HepG2 (cell line): ENCODE measurements around the gene HAGHL. TPM values are rescaled to one million over a fixed set of nuclear protein-coding genes. Genes with fewer than 3 reads are reported as not detected.
"Not testable (repeated sequence)": the region's sequence is repeated elsewhere in the genome, so short reads cannot be mapped to it uniquely, and the experiment has no call there.

ENCODE experiments used
- ATAC-seq: fragments of 200-7000 bp; cut with Tn5 transposase; 3 replicates; pipeline ENCODE4 v1.9.1; 2020; ENCODE audit warnings: mild to moderate bottlenecking, moderate library complexity
- BruUV-seq: library from RNA; stranded (reverse); fragments of 400-500 nt; replicated peaks from 2 replicates; lab custom pipeline; 2021; lab: Mats Ljungman, UMichigan
- CTCF ChIA-PET: fragments of 300-600 bp; formaldehyde crosslinking; extraction: SDS; loops from one replicate; lab custom pipeline; 2021; ENCODE audit warnings: low total read pairs, inconsistent platforms, low intra/inter-chr PET ratio; lab: Yijun Ruan, JAX
- POLR2A ChIA-PET: fragments of 350-600 bp; sonication (Branson Sonifier 250); formaldehyde crosslinking; loops from one replicate; lab custom pipeline; 2020; ENCODE audit warnings: antibody characterized with exemption, inconsistent platforms; lab: Yijun Ruan, JAX
- DNase-seq: peaks from one replicate; pipeline ENCODE4 v3.0.0-alpha.2; 2015; ENCODE audit warnings: low spot score
- FAIRE-seq: peaks from 3 replicates; lab custom pipeline; 2011; peaks lifted over from hg19 to GRCh38; lab: Jason Lieb, UNC
- H2AFZ ChIP-seq: one replicate; pipeline ENCODE4 v1.6.1; 2011; ENCODE audit warnings: low read length, inconsistent platforms
- H3K27ac ChIP-seq: fragments of 300-600 bp; 3 replicates; pipeline ENCODE4 v1.8.0; 2011; ENCODE audit warnings: mixed run types, mild to moderate bottlenecking, mixed read lengths, low read length, inconsistent platforms; ENCODE audit not compliant: insufficient read depth; ENCODE audit errors: extremely low read length
- H3K27me3 ChIP-seq, 2 experiments: fragments of 200-600 bp in 1 of 2; 2 replicates in 1 of 2; 3 replicates in 1 of 2; pipeline versions ENCODE4 v1.6.0 to v1.8.0; 2011; ENCODE audit warnings: low read length in 2 of 2, mild to moderate bottlenecking in 2 of 2, moderate library complexity in 2 of 2, inconsistent platforms in 1 of 2; ENCODE audit not compliant: insufficient read depth in 2 of 2, control insufficient read depth in 1 of 2
- H3K36me3 ChIP-seq, 2 experiments: fragments of 200-600 bp in 1 of 2; replicated peaks in 1 of 2; 2 replicates in 1 of 2; 3 replicates in 1 of 2; pipeline versions ENCODE4 v1.5.1 to v1.8.0; 2011; ENCODE audit warnings: low read length in 2 of 2, inconsistent platforms in 1 of 2; ENCODE audit not compliant: insufficient read depth in 2 of 2, control insufficient read depth in 1 of 2
- H3K4me1 ChIP-seq: 2 replicates; pipeline ENCODE4 v1.5.1; 2012; ENCODE audit warnings: low read length, inconsistent platforms; ENCODE audit not compliant: insufficient read depth
- H3K4me2 ChIP-seq: 2 replicates; pipeline ENCODE4 v1.6.0; 2011; ENCODE audit warnings: low read depth, low read length, inconsistent platforms
- H3K4me3 ChIP-seq, 3 experiments: fragments of 200-600 bp in 1 of 3; sonication (generic), shearing (Covaris generic) in 1 of 3; replicated peaks in 1 of 3; 2 replicates each; pipeline ENCODE4 v1.5.1; 2011 to 2016; ENCODE audit warnings: low read length in 3 of 3, inconsistent platforms in 2 of 3, low read depth in 2 of 3, mild to moderate bottlenecking in 2 of 3, control low read depth in 1 of 3, mixed read lengths in 1 of 3; ENCODE audit not compliant: insufficient read depth in 1 of 3
- H3K79me2 ChIP-seq: one replicate; pipeline ENCODE4 v1.6.1; 2011; ENCODE audit warnings: low read length, inconsistent platforms; ENCODE audit not compliant: insufficient read depth
- H3K9ac ChIP-seq: 2 replicates; pipeline ENCODE4 v1.6.0; 2011; ENCODE audit warnings: mild to moderate bottlenecking, low read depth, low read length, inconsistent platforms; ENCODE audit not compliant: insufficient read depth
- H3K9me3 ChIP-seq: 2 replicates; pipeline ENCODE4 v1.5.1; 2012; ENCODE audit warnings: mild to moderate bottlenecking, low read length
- H4K20me1 ChIP-seq: 2 replicates; pipeline ENCODE4 v1.6.0; 2011; ENCODE audit warnings: inconsistent platforms, mild to moderate bottlenecking, low read length, moderate library complexity; ENCODE audit not compliant: insufficient read depth
- ATM ChIP-seq: fragments of 450-650 bp; IDR thresholded peaks from 2 replicates; pipeline ENCODE4 v1.7.1; 2017; ENCODE audit warnings: mild to moderate bottlenecking, borderline replicate concordance
- GFI1 ChIP-seq: sonication (generic); formaldehyde crosslinking; IDR thresholded peaks from 2 replicates; pipeline ENCODE4 v1.5.0; 2020; ENCODE audit warnings: missing genetic modification reagents, mild to moderate bottlenecking, borderline replicate concordance
- JARID2 ChIP-seq: sonication (generic); formaldehyde crosslinking; IDR thresholded peaks from 2 replicates; pipeline ENCODE4 v1.8.1; 2023; ENCODE audit warnings: missing genetic modification reagents, inconsistent platforms; ENCODE audit not compliant: insufficient replicate concordance
- YEATS4 ChIP-seq: sonication (generic); formaldehyde crosslinking; IDR thresholded peaks from 2 replicates; pipeline ENCODE4 v1.4.0; 2020; ENCODE audit warnings: missing genetic modification reagents, borderline replicate concordance
- ZFP36 ChIP-seq: fragments of 150-350 bp; IDR thresholded peaks from 2 replicates; pipeline ENCODE4 v1.6.1; 2018; ENCODE audit warnings: borderline replicate concordance, low read length, low read depth; ENCODE audit not compliant: partially characterized antibody
- ZNF10 ChIP-seq: sonication (generic); formaldehyde crosslinking; IDR thresholded peaks from 2 replicates; pipeline ENCODE4 v1.4.0; 2020; ENCODE audit warnings: mild to moderate bottlenecking, low read depth, missing genetic modification reagents, borderline replicate concordance
- ZNF501 ChIP-seq: sonication (generic); formaldehyde crosslinking; IDR thresholded peaks from 2 replicates; pipeline ENCODE4 v1.5.1; 2020; ENCODE audit warnings: mild to moderate bottlenecking, moderate library complexity, missing genetic modification reagents
- ZNF567 ChIP-seq: sonication (generic); formaldehyde crosslinking; IDR thresholded peaks from 2 replicates; pipeline ENCODE4 v1.8.1; 2023; ENCODE audit warnings: mild to moderate bottlenecking, missing genetic modification reagents, borderline replicate concordance
- ZNF776 ChIP-seq: sonication (generic); formaldehyde crosslinking; IDR thresholded peaks from 2 replicates; pipeline ENCODE4 v1.4.0; 2020; ENCODE audit warnings: mild to moderate bottlenecking, missing genetic modification reagents
- WGBS: methylation state at CpG from one replicate; pipeline ENCODE4 v1.1.6; 2017; ENCODE audit warnings: low lambda C conversion rate; 5-methylcytosine and 5-hydroxymethylcytosine counted together
- in situ Hi-C: cut with HindIII; loops from 2 replicates; pipeline ENCODE4 v1.10.0; 2017; ENCODE audit warnings: low pct_unique_long_range_greater_than_20kb; ENCODE audit not compliant: extremely low pct_ligation_motif_present
- intact Hi-C: fragments of 100-400 bp; cut with micrococcal nuclease; formaldehyde crosslinking; loops from one replicate; pipeline ENCODE4 v1.10.0; 2022; ENCODE audit not compliant: unreplicated experiment
- polyA plus RNA-seq, 8 experiments: library from polyadenylated mRNA; depleted of rRNA in 3 of 8; stranded (reverse) in 7 of 8; unstranded in 1 of 8; fragments of >200 nt; fragmentation: Illumina TruSeq in 4 of 8; extraction: Trizol in 4 of 8; gene quantifications; 2 replicates each; pipeline versions ENCODE4 v1.2.1 to v1.2.3, GENCODE V29; 2011 to 2016; ENCODE audit warnings: low read depth in 4 of 8, missing spikeins in 1 of 8, mixed read lengths in 1 of 8; ENCODE audit not compliant: insufficient read depth in 1 of 8
- total RNA-seq, 5 experiments: library from RNA; depleted of rRNA; stranded (reverse); fragments of >200 nt; fragmentation: Illumina TruSeq; extraction: Trizol; gene quantifications; 2 replicates each; pipeline ENCODE4 v1.2.3, GENCODE V29; 2016; ENCODE audit warnings: low read depth in 1 of 5
- TF ChIP-seq, protein P1 (sequence below): sonication (generic); formaldehyde crosslinking; IDR thresholded peaks from 2 replicates; pipeline ENCODE4 v1.8.0; 2022; ENCODE audit warnings: mild to moderate bottlenecking, missing genetic modification reagents; ENCODE audit not compliant: insufficient replicate concordance

HAGHL gene
- total and polyA plus RNA-seq, 2 of the 13 experiments (the other 11 are each of a cell fraction or from before 2014, with no cell fraction given), result 3.4 to 8.4 TPM

DNA sequence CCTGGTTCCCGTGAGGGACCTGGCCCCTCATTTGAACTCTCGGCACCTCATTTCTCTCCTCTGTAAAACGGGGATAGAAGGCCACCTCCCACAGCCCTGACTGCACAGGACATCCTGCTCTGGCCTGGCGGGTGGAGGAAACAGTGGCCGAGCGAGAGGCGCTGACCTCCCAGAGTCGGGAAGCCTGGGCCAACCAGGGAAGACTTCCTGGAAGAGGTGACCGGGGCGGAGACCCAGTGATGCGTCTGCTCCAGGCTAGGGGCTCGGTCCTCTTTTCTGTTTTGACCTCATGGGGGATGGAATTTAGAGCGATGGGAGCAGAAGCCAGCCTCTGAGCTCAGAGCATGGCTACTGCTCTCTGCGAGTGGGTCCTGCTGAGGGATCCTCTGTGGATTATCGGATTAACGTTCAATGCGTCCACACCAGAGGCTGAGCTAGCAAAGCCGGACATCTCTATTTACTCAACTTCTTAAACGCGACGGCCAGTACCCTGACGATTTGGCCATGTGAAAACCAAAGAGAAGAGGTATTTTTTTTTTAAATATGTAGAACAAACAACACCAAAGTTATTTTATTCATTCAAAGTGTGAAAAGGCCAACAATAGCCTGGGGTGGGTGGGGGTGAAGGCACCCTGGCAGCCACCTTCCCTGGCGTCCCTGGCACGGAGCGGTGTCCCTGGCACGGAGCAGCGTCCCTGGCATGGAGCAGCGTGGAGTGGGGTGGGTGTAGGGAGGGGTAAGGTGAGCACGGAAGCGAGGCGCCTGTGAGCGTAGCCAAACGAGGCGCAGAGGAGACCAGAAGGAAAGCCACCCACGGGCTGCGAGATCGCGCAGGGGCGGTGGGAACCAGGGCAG, 24.5 kb downstream of the HAGHL start:
- FAIRE-seq, result no peak
- Histone ChIP-seq H3K79me2 (no peaks in the 10 kb centered on the region), H3K4me1 (peaks cover 11% of the 10 kb centered on the region), H4K20me1 (no peaks in the 10 kb centered on the region), H3K27me3 (peaks cover 5 to 47% of the 10 kb centered on the region in 2 experiments), H3K9ac (no peak overlapping the region), H3K4me2 (0 out of 2 replicates have a peak overlapping the region, but pooled peaks have one; percentile 26), H3K36me3 (no peaks in the 10 kb centered on the region), H3K4me3 (peak overlapping the region in 1 of 3 experiments; percentile 27; a peak in 1 of 6 replicates), H2AFZ (no peak overlapping the region), H3K9me3 (no peaks in the 10 kb centered on the region), H3K27ac (no peak overlapping the region)
- TF ChIP-seq ATM (no peak), ZFP36 (peak; percentile 59)
- DNase-seq, result no peak
- in situ Hi-C loops, result no loop called here
- 19% methylated on average over 29 of the region's 39 CpGs for WGBS
- BruUV-seq, result no TSS peak
- ChIA-PET CTCF (no interaction called here), POLR2A (interaction anchor here (1.3 kb wide), 1 partner anchor 10 kb away, joined by 3 read pairs; no protein-coding TSS in a partner anchor)
- intact Hi-C loops, result no loop called here
- ATAC-seq, result no peak

DNA sequence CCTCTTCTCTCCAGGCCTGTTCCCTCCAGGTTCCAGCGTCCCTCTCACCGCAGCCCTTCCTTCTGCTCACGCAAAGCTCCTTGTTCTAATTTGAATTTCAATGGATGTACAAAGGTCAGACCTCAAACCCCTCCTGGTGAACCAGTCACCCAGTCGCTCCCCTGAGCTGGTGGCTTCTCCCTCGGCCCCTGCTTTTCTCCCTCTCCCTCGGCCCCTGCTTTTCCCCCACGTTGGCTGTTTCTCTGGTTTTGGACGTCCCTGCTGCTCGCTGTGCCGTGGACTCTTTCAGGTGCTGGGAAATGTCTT, 25.1 kb downstream of the HAGHL start:
- POLR2A ChIA-PET, result interaction anchor here (1.3 kb wide), 1 partner anchor 9 kb away, joined by 3 read pairs; no protein-coding TSS in a partner anchor
- intact Hi-C loops, result no loop called here
- CTCF ChIA-PET, result no interaction called here

DNA sequence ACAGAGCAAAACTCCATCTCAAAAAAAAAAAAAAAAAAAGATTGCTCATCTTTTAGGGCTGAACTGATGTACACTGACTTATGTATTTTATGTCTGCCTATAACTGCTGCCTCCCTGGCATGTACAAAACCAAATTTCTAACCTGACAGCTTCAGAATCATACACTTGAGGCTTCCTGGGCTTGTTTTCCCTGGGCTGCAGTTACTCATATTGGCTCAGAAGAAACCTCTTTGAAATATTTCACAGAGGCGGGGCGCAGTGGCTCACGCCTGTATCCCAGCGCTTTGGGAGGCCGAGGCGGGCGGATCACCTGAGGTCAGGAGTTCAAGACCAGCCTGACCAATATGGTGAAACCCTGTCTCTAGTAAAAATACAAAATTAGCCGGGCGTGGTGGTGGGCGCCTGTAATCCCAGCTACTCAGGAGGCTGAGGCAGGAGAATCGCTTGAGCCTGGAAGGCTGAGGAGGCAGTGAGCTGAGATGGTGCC, 27.3 kb downstream of the HAGHL start:
- not testable (repeated sequence) for FAIRE-seq

More for the DNA sequence above, 25.1 kb downstream of the HAGHL start:
- Histone ChIP-seq H3K36me3 (no peaks in the 10 kb centered on the region), H3K9me3 (no peaks in the 10 kb centered on the region), H3K4me1 (peaks cover 11% of the 10 kb centered on the region), H3K4me2 (0 out of 2 replicates have a peak overlapping the region, but pooled peaks have one; percentile 26), H3K79me2 (no peaks in the 10 kb centered on the region), H3K4me3 (peak overlapping the region in 1 of 3 experiments; percentile 27; a peak in 1 of 6 replicates), H3K9ac (no peak overlapping the region), H2AFZ (no peak overlapping the region), H3K27me3 (peaks cover 5 to 48% of the 10 kb centered on the region in 2 experiments), H4K20me1 (no peaks in the 10 kb centered on the region), H3K27ac (no peak overlapping the region)
- no peak for DNase-seq
- in situ Hi-C loops, result no loop called here
- 2% methylated on average over 10 of the region's 10 CpGs for WGBS
- TF ChIP-seq ZNF776 (no peak), YEATS4 (CRISPR knock-in tag) (no peak), JARID2 (no peak), ZNF10 (CRISPR knock-in tag) (no peak), ZNF567 (CRISPR knock-in tag) (no peak), ZNF501 (CRISPR knock-in tag) (no peak), GFI1 (CRISPR knock-in tag) (no peak), ZFP36 (no peak)
- TF ChIP-seq, protein P1, sequence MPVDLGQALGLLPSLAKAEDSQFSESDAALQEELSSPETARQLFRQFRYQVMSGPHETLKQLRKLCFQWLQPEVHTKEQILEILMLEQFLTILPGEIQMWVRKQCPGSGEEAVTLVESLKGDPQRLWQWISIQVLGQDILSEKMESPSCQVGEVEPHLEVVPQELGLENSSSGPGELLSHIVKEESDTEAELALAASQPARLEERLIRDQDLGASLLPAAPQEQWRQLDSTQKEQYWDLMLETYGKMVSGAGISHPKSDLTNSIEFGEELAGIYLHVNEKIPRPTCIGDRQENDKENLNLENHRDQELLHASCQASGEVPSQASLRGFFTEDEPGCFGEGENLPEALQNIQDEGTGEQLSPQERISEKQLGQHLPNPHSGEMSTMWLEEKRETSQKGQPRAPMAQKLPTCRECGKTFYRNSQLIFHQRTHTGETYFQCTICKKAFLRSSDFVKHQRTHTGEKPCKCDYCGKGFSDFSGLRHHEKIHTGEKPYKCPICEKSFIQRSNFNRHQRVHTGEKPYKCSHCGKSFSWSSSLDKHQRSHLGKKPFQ (CRISPR knock-in tag), result no peak
- peak; percentile 34 for ATAC-seq
- FAIRE-seq, result no peak
- no TSS peak for BruUV-seq

More for the DNA sequence above, 27.3 kb downstream of the HAGHL start:
- CTCF ChIA-PET, H3K4me3 ChIP-seq, H3K4me2 ChIP-seq, DNase-seq, H3K9me3 ChIP-seq, BruUV-seq, H3K36me3 ChIP-seq, H3K27ac ChIP-seq, in situ Hi-C loops, H3K9ac ChIP-seq, POLR2A ChIA-PET, H3K79me2 ChIP-seq, H4K20me1 ChIP-seq, H2AFZ ChIP-seq, ATAC-seq, intact Hi-C loops: not testable (repeated sequence)
- Histone ChIP-seq H3K4me1 (peaks cover 11% of the 10 kb centered on the region), H3K27me3 (peaks cover 5 to 39% of the 10 kb centered on the region in 2 experiments)
- WGBS, result 26% methylated on average over 3 of the region's 11 CpGs
